H1 (cell line): ENCODE data around the gene GLI1.

Experiments used
- EP300 ChIP-seq, 2 experiments: IDR thresholded peaks; 1 replicate in 1 of 2; 2 replicates in 1 of 2; pipeline ENCODE4 v1.6.1; 2011 to 2012; ENCODE audit warnings: low read depth in 2 of 2, low read length in 2 of 2, mild to moderate bottlenecking in 2 of 2, borderline replicate concordance in 1 of 2, inconsistent platforms in 1 of 2, moderate library complexity in 1 of 2
- EZH2 ChIP-seq: fragments of 200-600 bp; sonication (generic); IDR thresholded peaks from 2 replicates; pipeline ENCODE4 v1.7.1; 2012; ENCODE audit warnings: low read depth, mild to moderate bottlenecking, moderate library complexity, low read length, inconsistent platforms; ENCODE audit not compliant: severe bottlenecking
- GABPA ChIP-seq: IDR thresholded peaks from 2 replicates; pipeline ENCODE4 v1.6.1; 2011; ENCODE audit warnings: mild to moderate bottlenecking, low read length, moderate library complexity, borderline replicate concordance; ENCODE audit not compliant: insufficient read depth
- HDAC2 ChIP-seq, 2 experiments: fragments of 300-600 bp in 1 of 2; sonication (generic) in 1 of 2; IDR thresholded peaks; 2 replicates each; pipeline ENCODE4 v1.6.1; 2011 to 2012; ENCODE audit warnings: low read depth in 2 of 2, low read length in 2 of 2, mild to moderate bottlenecking in 2 of 2, moderate library complexity in 2 of 2, borderline replicate concordance in 1 of 2, inconsistent platforms in 1 of 2
- POLR2A ChIP-seq, 2 experiments: IDR thresholded peaks; 1 replicate in 1 of 2; 2 replicates in 1 of 2; pipeline ENCODE4 v1.6.1; 2011; ENCODE audit warnings: low read depth in 2 of 2, low read length in 2 of 2, mild to moderate bottlenecking in 2 of 2; ENCODE audit errors: control extremely low read depth in 1 of 2
- TF ChIP-seq, protein P1 (sequence below): IDR thresholded peaks from 2 replicates; pipeline ENCODE4 v1.6.1; 2011; ENCODE audit warnings: low read length, improper control_type of control experiment
- TF ChIP-seq, protein P2 (sequence below), 3 experiments: IDR thresholded peaks; 1 replicate in 2 of 3; 2 replicates in 1 of 3; pipeline versions ENCODE4 v1.5.1 to v1.6.1; 2011; ENCODE audit warnings: low read length in 3 of 3, mild to moderate bottlenecking in 3 of 3, inconsistent platforms in 2 of 3, low read depth in 1 of 3, moderate library complexity in 1 of 3; ENCODE audit not compliant: insufficient read depth in 1 of 3; ENCODE audit errors: control extremely low read depth in 1 of 3

DNA sequence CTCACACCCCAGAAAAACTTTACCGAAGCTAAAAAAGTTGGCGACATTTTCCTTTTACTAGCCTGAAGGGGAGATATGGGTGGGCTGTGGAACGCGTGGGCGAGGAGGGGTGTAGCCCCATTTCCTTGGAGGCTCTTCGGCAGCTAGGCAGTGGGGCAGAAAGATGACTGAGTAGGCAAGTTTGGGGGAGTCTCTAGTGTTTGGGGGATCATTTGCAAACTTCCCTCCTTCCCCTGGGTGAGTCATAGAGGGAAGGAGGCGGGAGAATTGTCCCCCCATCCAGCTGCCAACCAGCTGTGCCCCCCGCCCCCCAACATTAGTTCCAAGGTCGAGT lies 2.3 kb downstream of the GLI1 start:
- TF ChIP-seq POLR2A (IDR thresholded peaks at IDR 0.05; ENCODE audit: control extremely low read depth in 1 of 2, low read depth in 2 of 2, low read length in 2 of 2) (no peak), HDAC2 (IDR thresholded peaks at IDR 0.05; ENCODE audit: borderline replicate concordance in 1 of 2, low read depth in 2 of 2, low read length in 2 of 2) (no peak), EZH2 (no peak), EP300 (IDR thresholded peaks at IDR 0.05; ENCODE audit: borderline replicate concordance in 1 of 2, low read depth in 2 of 2, low read length in 2 of 2) (no peak), GABPA (no peak)
- TF ChIP-seq, protein P1, sequence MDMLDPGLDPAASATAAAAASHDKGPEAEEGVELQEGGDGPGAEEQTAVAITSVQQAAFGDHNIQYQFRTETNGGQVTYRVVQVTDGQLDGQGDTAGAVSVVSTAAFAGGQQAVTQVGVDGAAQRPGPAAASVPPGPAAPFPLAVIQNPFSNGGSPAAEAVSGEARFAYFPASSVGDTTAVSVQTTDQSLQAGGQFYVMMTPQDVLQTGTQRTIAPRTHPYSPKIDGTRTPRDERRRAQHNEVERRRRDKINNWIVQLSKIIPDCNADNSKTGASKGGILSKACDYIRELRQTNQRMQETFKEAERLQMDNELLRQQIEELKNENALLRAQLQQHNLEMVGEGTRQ = no peak
- TF ChIP-seq, protein P2, sequence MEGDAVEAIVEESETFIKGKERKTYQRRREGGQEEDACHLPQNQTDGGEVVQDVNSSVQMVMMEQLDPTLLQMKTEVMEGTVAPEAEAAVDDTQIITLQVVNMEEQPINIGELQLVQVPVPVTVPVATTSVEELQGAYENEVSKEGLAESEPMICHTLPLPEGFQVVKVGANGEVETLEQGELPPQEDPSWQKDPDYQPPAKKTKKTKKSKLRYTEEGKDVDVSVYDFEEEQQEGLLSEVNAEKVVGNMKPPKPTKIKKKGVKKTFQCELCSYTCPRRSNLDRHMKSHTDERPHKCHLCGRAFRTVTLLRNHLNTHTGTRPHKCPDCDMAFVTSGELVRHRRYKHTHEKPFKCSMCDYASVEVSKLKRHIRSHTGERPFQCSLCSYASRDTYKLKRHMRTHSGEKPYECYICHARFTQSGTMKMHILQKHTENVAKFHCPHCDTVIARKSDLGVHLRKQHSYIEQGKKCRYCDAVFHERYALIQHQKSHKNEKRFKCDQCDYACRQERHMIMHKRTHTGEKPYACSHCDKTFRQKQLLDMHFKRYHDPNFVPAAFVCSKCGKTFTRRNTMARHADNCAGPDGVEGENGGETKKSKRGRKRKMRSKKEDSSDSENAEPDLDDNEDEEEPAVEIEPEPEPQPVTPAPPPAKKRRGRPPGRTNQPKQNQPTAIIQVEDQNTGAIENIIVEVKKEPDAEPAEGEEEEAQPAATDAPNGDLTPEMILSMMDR (IDR thresholded peaks at IDR 0.05; ENCODE audit: control extremely low read depth in 1 of 3, insufficient read depth in 1 of 3, low read depth in 1 of 3, low read length in 3 of 3) = no peak
